Fibroblast of the aortic adventitia (primary cell): ENCODE data around the gene NFYC. TPM values are rescaled to one million over a fixed set of nuclear protein-coding genes. Genes with fewer than 3 reads are reported as not detected.

ENCODE experiments used
- DNase-seq: peaks from one replicate; pipeline ENCODE4 v3.0.0-alpha.2; 2010; ENCODE audit warnings: low read depth
- H3K4me3 ChIP-seq: 2 replicates; pipeline ENCODE4 v1.5.1; 2011; ENCODE audit warnings: low read depth, mild to moderate bottlenecking, control low read depth, low read length, moderate library complexity
- total RNA-seq: library from RNA; depleted of rRNA; stranded (reverse); fragments of >200 nt; gene quantifications from 2 replicates; pipeline ENCODE4 v1.2.3, GENCODE V29; 2012; ENCODE audit warnings: low replicate concordance
- TF ChIP-seq, protein P1 (sequence below): IDR thresholded peaks from 2 replicates; pipeline ENCODE4 v1.5.1; 2011; ENCODE audit warnings: mild to moderate bottlenecking, low read length, control low read depth, inconsistent platforms; ENCODE audit not compliant: insufficient read depth

NFYC gene
- total RNA-seq, 1 donor = 23.1 TPM

DNA sequence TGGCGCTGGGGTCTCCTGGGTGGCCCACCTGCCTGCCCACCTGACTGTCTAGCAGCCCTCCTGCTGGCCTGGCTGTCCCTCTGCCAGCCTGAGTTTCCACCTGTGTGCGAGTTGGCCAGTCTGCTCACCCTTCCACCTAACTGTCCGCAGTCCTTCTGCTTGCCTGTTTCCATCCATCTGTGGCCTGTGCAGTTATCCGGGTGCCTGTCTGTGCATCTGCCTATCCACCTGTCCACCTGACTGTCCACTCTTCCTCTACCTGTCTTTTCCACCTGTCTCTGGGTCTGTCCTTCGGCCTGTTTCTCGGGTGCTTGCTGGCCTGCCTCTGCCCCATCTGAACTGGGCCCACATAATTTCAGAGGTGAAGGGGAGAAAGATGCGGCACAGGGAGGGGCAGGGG lies 93.9 kb downstream of the NFYC start:
- H3K4me3 ChIP-seq = no peak overlapping the region
- TF ChIP-seq, protein P1, sequence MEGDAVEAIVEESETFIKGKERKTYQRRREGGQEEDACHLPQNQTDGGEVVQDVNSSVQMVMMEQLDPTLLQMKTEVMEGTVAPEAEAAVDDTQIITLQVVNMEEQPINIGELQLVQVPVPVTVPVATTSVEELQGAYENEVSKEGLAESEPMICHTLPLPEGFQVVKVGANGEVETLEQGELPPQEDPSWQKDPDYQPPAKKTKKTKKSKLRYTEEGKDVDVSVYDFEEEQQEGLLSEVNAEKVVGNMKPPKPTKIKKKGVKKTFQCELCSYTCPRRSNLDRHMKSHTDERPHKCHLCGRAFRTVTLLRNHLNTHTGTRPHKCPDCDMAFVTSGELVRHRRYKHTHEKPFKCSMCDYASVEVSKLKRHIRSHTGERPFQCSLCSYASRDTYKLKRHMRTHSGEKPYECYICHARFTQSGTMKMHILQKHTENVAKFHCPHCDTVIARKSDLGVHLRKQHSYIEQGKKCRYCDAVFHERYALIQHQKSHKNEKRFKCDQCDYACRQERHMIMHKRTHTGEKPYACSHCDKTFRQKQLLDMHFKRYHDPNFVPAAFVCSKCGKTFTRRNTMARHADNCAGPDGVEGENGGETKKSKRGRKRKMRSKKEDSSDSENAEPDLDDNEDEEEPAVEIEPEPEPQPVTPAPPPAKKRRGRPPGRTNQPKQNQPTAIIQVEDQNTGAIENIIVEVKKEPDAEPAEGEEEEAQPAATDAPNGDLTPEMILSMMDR = no peak
- no peak for DNase-seq

DNA sequence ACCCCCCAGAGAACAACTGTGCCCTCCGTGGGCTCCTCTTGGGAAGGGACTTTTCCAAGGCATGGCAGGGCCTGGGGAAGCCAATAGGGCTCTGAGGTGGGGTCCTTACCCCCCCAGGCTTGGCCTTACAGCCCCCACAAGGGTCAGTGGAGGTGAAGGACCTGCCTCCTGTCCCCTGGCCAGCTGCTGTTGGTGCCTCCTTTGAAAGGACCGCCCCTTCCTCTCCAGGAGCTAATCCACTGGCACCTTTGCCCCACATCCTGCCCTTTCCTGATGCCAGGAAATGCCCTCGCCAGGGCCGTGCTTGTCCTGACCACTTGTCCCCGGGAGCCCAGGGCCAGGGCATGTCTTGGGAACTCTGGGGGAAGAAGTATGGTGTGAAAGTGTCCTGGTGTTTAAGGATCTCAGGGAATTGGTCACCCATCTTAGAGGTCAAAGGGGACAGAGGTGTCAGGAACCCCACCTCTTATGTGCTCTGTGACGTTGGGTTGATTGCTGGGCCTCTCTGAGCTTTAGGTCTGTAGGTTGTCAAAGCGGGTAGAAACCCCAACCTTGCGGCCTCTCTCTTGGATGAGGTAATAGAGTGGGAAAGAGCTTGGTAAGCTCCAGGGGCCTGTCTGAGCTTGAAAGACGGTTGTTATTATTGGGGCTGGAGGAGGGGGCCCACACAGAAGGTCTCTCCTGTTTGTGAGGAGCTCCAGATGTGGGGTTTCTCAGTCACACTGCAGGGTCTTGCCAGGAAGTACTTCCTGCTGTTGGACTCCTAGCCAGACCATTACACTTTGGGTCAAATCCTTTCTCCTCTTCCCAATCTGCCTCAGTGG lies 94.9 kb downstream of the NFYC start:
- TF ChIP-seq, protein P1 = no peak
- no peak for DNase-seq
- H3K4me3 ChIP-seq = no peak overlapping the region

DNA sequence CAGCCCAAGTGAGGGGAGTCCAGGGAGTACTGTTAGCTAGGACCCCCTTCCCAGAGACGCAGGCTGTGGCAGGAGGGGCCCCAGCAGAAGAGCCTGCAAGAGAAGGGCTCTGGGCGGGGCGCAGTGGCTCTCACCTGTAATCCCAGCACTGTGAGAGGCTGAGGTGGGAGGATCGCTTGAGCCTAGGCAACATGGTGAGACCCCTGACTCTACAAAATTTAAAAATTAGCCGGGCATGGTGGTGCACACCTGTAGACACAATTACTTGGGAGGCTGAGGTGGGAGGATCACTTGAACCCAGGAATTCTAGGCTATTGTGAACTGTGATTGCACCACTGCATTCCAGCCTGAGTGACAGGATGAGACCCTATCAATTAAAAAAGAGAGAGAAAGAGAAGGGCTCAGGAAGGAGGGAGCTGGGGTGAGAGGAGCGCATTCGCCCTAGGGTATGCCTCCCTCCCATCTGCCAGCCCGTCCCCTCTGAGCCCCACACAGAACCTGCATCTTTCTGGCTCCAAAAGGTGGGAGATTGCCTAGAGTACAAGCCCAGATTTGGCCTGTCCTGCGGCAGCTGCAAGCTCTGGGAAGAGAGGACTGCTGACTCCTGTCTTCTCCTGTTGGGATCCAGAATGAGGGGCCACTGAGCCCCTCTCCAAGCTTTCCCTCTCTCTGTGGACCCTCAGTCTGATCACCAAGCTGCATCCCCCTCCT lies 95.6 kb downstream of the NFYC start:
- DNase-seq = no peak

DNA sequence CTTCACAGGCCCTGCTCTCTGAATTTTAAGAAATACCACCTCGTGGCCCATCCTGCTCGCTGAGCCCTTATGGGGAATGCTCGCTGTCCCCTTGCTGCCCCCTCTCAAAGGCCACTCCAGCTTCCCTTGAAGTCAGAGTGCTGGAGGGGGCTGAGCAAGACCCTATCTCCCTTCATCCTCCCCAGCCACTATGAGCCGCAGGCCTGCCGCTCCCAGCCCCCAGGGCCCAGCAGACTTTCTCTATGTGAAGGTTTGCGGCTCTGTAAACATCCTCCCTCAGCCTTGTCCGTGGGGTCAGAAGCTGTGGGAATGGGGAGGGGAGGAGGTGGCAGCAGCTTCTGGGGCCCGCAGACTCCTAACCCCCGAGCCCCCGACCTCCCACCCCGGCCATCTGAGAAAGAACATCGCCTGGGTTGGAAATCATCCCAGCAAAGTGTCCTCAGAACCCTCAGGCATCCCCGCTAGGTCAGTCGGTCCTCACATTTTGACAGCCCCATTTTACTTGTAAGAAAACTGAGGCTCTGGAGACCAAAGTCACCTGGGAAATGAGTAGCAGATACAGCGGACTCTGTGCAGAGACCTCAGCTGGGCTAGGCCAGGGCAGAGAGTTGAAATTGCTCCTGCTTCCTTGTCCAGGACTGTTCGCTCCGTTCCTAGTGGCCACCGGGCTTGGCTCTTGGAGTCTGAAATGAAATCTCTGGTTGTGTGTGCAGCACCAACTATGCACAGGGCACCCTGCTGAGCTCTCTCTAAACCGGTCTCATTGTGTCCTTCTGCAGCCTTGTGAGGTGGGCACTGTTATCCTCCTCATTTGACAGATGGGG lies 96.4 kb downstream of the NFYC start:
- TF ChIP-seq, protein P1 = no peak
- DNase-seq = no peak

More for the DNA sequence above, 95.6 kb downstream of the NFYC start:
- TF ChIP-seq, protein P1 = no peak
- H3K4me3 ChIP-seq = no peak overlapping the region

DNA sequence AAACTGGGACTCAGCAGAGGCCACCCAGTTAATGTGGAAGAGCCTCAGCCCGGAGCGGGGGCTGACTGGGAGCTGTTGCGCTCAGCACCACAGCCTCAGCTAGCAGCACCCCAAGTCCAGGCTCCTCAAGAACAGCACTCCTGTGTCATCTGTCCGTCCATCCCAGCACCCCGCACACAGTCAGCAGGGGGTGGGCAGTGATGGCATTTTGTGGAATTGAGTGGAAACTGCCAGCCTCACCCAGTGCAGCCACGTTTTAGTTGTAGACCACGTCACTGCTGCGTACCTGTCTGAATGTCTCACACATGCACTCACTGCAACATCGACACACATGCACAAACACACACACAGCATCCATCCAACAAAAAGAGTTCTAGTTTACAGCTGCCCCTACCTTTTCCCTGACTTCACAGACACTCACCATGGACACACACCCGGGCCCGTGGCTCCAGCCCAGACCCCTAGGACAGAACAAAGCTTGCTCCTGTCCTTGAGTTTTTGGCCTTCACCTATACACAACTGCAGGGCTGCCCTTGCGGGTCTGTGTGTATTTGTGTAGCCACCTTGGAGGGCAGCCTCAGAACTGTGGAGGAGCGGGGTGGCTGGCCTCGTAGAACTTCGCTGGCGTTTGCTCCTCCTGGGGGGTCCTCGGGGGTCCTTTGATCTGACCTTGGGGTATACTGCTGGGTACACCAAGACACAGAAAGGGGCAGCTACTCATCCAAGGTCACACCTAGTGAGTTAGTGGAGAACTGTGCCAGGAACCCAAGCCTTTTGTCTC lies 97.2 kb downstream of the NFYC start:
- H3K4me3 ChIP-seq = no peak overlapping the region
- DNase-seq = no peak
- TF ChIP-seq, protein P1 = no peak

More for the DNA sequence above, 96.4 kb downstream of the NFYC start:
- H3K4me3 ChIP-seq = no peak overlapping the region

DNA sequence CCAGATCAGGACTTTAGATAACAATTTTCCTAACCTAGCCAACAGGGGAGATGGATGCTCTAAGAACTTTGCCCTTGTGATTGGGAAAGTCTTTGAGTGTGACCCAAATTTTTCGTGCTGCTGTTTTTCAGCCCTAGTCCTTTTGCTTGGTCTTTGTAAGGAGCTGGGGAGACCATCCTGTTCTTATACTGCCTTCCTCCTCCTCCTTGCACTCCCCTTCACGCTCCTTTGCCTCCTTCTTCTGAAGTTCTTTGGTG lies 97.8 kb downstream of the NFYC start:
- DNase-seq = no peak
- TF ChIP-seq, protein P1 = no peak
- no peak overlapping the region for H3K4me3 ChIP-seq
